ENCODE measurements around the gene NUDT1. TPM values are rescaled to one million over a fixed set of nuclear protein-coding genes. Genes with fewer than 3 reads are reported as not detected.

Gene NUDT1
- total RNA-seq, 1 experiment from 2014 or later = 71.2 TPM

DNA sequence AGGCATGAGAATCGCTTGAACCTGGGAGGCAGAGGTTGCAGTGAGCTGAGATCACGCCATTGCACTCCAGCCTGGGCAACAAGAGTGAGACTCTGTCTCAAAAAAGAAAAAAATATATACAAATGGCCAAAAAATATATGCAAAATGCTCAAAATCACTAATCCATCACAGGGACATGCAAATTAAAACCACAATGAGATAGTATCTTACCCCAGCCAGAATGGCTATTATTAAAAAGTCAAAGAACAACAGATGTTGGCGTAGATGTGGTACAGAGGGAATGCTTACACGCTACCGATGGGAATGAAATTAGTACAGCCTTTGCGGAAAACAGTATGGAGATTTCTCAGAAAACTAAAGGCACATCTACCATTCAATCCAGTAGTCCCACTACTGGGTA, 54.8 kb downstream of the NUDT1 start:
- DNase-seq = no peak
- H3K36me3 ChIP-seq = no peaks in the 10 kb centered on the region
- H3K27me3 ChIP-seq = no peaks in the 10 kb centered on the region
- H3K4me1 ChIP-seq = peaks cover 4% of the 10 kb centered on the region; the same call in 1 of the 2 replicates
- no peak overlapping the region for H3K27ac ChIP-seq
- H3K9me3 ChIP-seq (replicated peaks) = no peaks in the 10 kb centered on the region
- H3K4me3 ChIP-seq = no peak overlapping the region

DNA sequence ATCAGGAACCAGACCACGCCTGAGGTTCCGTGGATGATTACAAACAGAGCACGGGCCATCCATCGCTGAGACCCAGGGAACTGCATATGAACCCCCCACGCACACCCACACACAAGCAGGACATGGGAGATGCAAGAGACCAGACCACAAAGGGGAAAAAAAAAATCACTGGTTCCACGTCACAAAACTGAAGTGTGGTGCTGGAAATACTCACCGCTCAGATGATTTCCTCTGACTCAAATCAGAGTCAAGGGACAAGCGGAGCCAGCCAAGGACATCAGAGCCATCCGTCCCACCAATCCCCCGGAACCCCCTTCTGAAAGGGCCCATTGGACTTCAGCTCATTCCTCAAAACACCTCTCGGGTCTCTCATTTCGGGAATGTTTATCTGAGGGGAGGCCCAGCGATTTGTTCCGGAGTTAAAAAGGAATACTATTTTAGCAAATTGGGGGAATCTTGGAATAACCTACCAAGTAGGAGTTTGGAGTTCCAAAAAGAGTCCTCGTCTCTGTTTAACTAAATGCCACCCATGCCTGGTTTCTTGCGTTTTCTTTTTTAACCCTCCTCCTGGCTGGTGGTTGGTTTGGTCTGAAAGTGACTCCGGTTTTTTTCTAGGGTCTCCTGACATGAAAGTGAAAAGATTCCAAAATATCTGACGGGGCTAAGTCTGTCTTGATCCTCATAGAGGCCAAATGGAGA, 57.3 kb downstream of the NUDT1 start:
- Histone ChIP-seq H3K4me3 (peak overlapping the region; percentile 7; the same call in 1 of the 2 replicates), H3K27ac (no peak overlapping the region), H3K27me3 (no peaks in the 10 kb centered on the region), H3K9me3 (replicated peaks) (no peaks in the 10 kb centered on the region), H3K4me1 (peaks cover 4% of the 10 kb centered on the region; the same call in 1 of the 2 replicates), H3K36me3 (no peaks in the 10 kb centered on the region)
- DNase-seq = peak in 1 of 2 experiments; percentile 38

DNA sequence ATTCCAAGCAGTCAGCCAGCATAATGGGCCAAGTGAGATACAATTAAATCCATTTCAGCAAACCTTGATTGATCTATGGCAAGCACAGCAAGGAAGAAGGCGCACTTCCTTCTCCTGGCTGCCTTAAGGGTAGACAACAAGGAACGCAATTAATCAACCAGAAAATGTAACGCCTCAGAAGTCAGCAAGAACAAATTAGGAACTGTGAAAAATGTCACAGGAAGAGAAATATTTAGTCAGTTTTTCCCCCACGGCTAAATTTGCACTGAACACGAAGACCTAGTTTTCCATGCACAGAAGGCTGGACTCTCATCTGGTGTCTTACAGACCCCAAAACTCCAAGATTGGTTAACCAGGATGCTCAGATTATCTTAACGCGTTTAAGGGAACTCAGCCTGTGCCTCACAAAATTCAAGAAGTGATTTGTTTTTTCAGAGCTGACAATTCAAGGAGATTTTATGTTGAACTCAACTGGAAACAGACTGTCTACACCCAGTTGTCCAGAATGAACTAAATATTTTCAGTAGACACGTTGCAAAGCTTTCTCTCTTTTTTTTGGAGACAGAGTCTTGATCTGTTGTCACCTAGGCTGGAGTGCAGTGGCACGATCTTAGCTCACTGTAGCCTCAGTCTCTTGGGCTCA, 58.0 kb downstream of the NUDT1 start:
- Histone ChIP-seq H3K27me3 (no peaks in the 10 kb centered on the region), H3K4me1 (peaks cover 4% of the 10 kb centered on the region; the same call in 1 of the 2 replicates), H3K9me3 (replicated peaks) (no peaks in the 10 kb centered on the region), H3K27ac (no peak overlapping the region), H3K4me3 (no peak overlapping the region), H3K36me3 (no peaks in the 10 kb centered on the region)
- DNase-seq = no peak

Other genes starting within 250 kb of the NUDT1 start
- gene MAD1L1, start 9.3 kb upstream of the NUDT1 start, total RNA-seq (2014; rRNA removed; shearing (Covaris generic)) = 25.9 and 31.5 TPM in 2 replicates
- 39.6 and 42.4 TPM in 2 replicates for gene MRM2, start within 50 bp of the NUDT1 start, total RNA-seq (2014; rRNA removed; shearing (Covaris generic))
- 18.0 and 27.5 TPM in 2 replicates for gene SNX8, start 72.2 kb downstream of the NUDT1 start, total RNA-seq (2014; rRNA removed; shearing (Covaris generic))
- 205 and 212 TPM in 2 replicates for gene EIF3B, start 112.6 kb downstream of the NUDT1 start, total RNA-seq (2014; rRNA removed; shearing (Covaris generic))
- gene CHST12, start 161.4 kb downstream of the NUDT1 start, total RNA-seq (2014; rRNA removed; shearing (Covaris generic)) = 7.4 and 7.8 TPM in 2 replicates
- not detected in 2 replicates for gene GRIFIN, start 234.2 kb downstream of the NUDT1 start, total RNA-seq (2014; rRNA removed; shearing (Covaris generic))

Measured in SJCRH30 (cell line).